Right lobe of liver (tissue), 6 donors: Measurements from ENCODE around the gene KDM2B. TPM values are rescaled to one million over a fixed set of nuclear protein-coding genes. Genes with fewer than 3 reads are reported as not detected.

Source experiments
- ATAC-seq, 4 donors: fragments of 200-7000 bp; cut with Tn5 transposase; one replicate each; pipeline ENCODE4 v1.9.1; 2020; ENCODE audit warnings: mild to moderate bottlenecking in 4 of 4, moderate library complexity in 4 of 4
- DNase-seq, 3 donors: peaks; one replicate each; pipeline ENCODE4 v3.0.0-alpha.2; 2020
- H3K27ac ChIP-seq, 3 donors: fragments of 200-600 bp; one replicate each; pipeline ENCODE4 v1.8.0; 2022
- H3K27me3 ChIP-seq, 2 donors: fragments of 200-600 bp; one replicate each; pipeline ENCODE4 v1.8.0; 2022
- H3K36me3 ChIP-seq, 4 donors: fragments of 200-600 bp; sonication (generic) in 1 of 4; one replicate each; pipeline versions ENCODE4 v1.5.1 to v1.8.0; 2017 to 2022; ENCODE audit warnings: control low read depth in 1 of 4
- H3K4me1 ChIP-seq, 4 donors: fragments of 200-600 bp; sonication (generic) in 1 of 4; one replicate each; pipeline versions ENCODE4 v1.5.1 to v1.8.0; 2017 to 2022; ENCODE audit warnings: control low read depth in 1 of 4
- H3K4me3 ChIP-seq, 3 donors: fragments of 200-600 bp; one replicate each; pipeline ENCODE4 v1.8.0; 2022
- H3K9me3 ChIP-seq, 4 donors: fragments of 200-600 bp; sonication (generic) in 1 of 4; one replicate each; pipeline versions ENCODE4 v1.5.1 to v1.8.0; 2017 to 2022; ENCODE audit warnings: control low read depth in 1 of 4
- POLR2A ChIP-seq: fragments of 450-650 bp; IDR thresholded peaks from one replicate; pipeline ENCODE4 v1.6.1; 2017; ENCODE audit warnings: antibody characterized with exemption, mild to moderate bottlenecking
- WGBS: methylation state at CpG from one replicate; pipeline ENCODE4 v1.1.6; 2018; ENCODE audit warnings: low coverage, low lambda C conversion rate; ENCODE audit not compliant: insufficient coverage; ENCODE audit errors: missing lambda C conversion rate; 5-methylcytosine and 5-hydroxymethylcytosine counted together
- intact Hi-C, 2 donors: fragments of 100-400 bp; cut with DNase I; formaldehyde crosslinking; loops; one replicate each; pipeline versions ENCODE4 v1.11.2 to v1.14.1; 2022
- total RNA-seq, 6 experiments: library from RNA; depleted of rRNA in 2 of 6; stranded (reverse); fragments of >200 nt in 2 of 6; fragmentation: NEBNext Ultra II Directional in 3 of 6; extraction: Animal tissue kit (Norgen Biotek cat#: 25700) in 3 of 6; gene quantifications; one replicate each; pipeline versions ENCODE4 v1.1.0 to v1.2.4, GENCODE V29; 2016 to 2023
- TF ChIP-seq, protein P1 (sequence below), 4 donors: fragments of 200-600 bp in 3 of 4; fragments of 450-650 bp in 1 of 4; IDR thresholded peaks; one replicate each; pipeline versions ENCODE4 v1.5.1 to v1.8.0; 2016 to 2022; ENCODE audit warnings: antibody characterized with exemption in 4 of 4, mild to moderate bottlenecking in 2 of 4
- donor health status: DM: no; HTN: yes; CAD: no.
- donor health status: DM: no; HTN: no; CAD: no.
- donor health status: DM: no; HTN: no; CAD: no.
- donor health status: DM: no; HTN: yes; CAD: no.
- donor health status: DM: no; HTN: yes; CAD: no.

Gene KDM2B
- total RNA-seq, 6 experiments from 2014 or later = 4.8 to 22.8 (median 9.8) TPM

- intact Hi-C loops = loop anchor here in 1 of 2 donors (10.0 kb wide), 1 partner anchor 116 kb away; no protein-coding TSS in a partner anchor
- 100% methylated on average over 3 of the region's 15 CpGs for WGBS
- DNase-seq (no peak), ATAC-seq (no peak)
- Histone ChIP-seq H3K4me3 (no peak overlapping the region), H3K27me3 (no peaks in the 10 kb centered on the region), H3K9me3 (no peaks in the 10 kb centered on the region), H3K36me3 (peaks cover 0 to 23% (median 10%) of the 10 kb centered on the region in 4 donors), H3K27ac (no peak overlapping the region), H3K4me1 (no peaks in the 10 kb centered on the region)
- no peak for TF ChIP-seq POLR2A
- TF ChIP-seq, protein P1, sequence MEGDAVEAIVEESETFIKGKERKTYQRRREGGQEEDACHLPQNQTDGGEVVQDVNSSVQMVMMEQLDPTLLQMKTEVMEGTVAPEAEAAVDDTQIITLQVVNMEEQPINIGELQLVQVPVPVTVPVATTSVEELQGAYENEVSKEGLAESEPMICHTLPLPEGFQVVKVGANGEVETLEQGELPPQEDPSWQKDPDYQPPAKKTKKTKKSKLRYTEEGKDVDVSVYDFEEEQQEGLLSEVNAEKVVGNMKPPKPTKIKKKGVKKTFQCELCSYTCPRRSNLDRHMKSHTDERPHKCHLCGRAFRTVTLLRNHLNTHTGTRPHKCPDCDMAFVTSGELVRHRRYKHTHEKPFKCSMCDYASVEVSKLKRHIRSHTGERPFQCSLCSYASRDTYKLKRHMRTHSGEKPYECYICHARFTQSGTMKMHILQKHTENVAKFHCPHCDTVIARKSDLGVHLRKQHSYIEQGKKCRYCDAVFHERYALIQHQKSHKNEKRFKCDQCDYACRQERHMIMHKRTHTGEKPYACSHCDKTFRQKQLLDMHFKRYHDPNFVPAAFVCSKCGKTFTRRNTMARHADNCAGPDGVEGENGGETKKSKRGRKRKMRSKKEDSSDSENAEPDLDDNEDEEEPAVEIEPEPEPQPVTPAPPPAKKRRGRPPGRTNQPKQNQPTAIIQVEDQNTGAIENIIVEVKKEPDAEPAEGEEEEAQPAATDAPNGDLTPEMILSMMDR (IDR thresholded peaks at IDR 0.05) = no peak
Measured at GRCh38 chr12:121440768-121441167, 140.1 kb downstream of the KDM2B start.

- H3K4me3 ChIP-seq = no peak overlapping the region
- H3K27ac ChIP-seq = no peak overlapping the region
- TF ChIP-seq, protein P1 (IDR thresholded peaks at IDR 0.05) = no peak
- TF ChIP-seq POLR2A = no peak
- 96% methylated on average over 3 of the region's 16 CpGs for WGBS
- ATAC-seq = no peak
- H3K27me3 ChIP-seq = no peaks in the 10 kb centered on the region
- no peaks in the 10 kb centered on the region for H3K4me1 ChIP-seq
- intact Hi-C loops = loop anchor here (10.0 kb wide), 2 partner anchors 85 to 115 kb away; partner anchors contain the start of gene ANAPC5 (in 1 of the 2)
- H3K9me3 ChIP-seq = no peaks in the 10 kb centered on the region
- H3K36me3 ChIP-seq = peaks cover 0 to 23% (median 10%) of the 10 kb centered on the region in 4 donors
- no peak for DNase-seq
Measured at GRCh38 chr12:121439715-121440114, 141.1 kb downstream of the KDM2B start.

DNA sequence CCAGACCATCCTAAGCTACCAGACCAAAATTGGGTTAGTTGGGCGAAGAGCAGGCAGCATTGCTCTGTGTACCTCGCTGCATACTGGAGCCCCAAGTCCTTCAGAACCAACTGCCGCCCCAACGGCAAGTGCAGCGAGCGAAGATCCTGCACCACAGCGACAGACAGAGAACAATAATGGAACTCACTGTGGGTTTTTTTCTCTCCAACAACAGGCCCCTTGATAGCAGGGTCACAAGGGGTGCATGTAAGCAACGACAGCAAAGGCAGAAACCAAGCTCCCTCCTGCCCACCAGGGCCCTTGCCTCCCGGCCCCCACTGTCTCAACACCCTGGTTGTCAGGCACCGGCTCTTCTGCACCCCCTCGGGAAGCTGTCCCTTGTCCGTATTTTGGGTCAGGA lies 141.9 kb downstream of the KDM2B start:
- no peak for ATAC-seq
- Histone ChIP-seq H3K27me3 (no peaks in the 10 kb centered on the region), H3K4me1 (no peaks in the 10 kb centered on the region), H3K9me3 (no peaks in the 10 kb centered on the region), H3K4me3 (no peak overlapping the region), H3K27ac (no peak overlapping the region), H3K36me3 (peaks cover 0 to 23% (median 10%) of the 10 kb centered on the region in 4 donors)
- WGBS = 71% methylated on average over 4 of the region's 12 CpGs
- DNase-seq = no peak
- intact Hi-C loops = loop anchor here in 1 of 2 donors (10.0 kb wide), 1 partner anchor 84 kb away; the partner anchor contains the start of gene ANAPC5
- TF ChIP-seq, protein P1 (IDR thresholded peaks at IDR 0.05) = no peak
- no peak for TF ChIP-seq POLR2A

GRCh38 chr12:121436706-121437105 lies 144.1 kb downstream of the KDM2B start:
- H3K36me3 ChIP-seq = peaks cover 0 to 26% (median 12%) of the 10 kb centered on the region in 4 donors

More at GRCh38 chr12:121436706-121437105, 144.1 kb downstream of the KDM2B start:
- H3K4me3 ChIP-seq = no peak overlapping the region
- WGBS = 89% methylated on average over 2 of the region's 2 CpGs
- intact Hi-C loops = loop anchor here in 1 of 2 donors (10.0 kb wide), 1 partner anchor 82 kb away; the partner anchor contains the start of gene ANAPC5
- no peaks in the 10 kb centered on the region for H3K4me1 ChIP-seq
- ATAC-seq (no peak), DNase-seq (no peak)
- TF ChIP-seq POLR2A = no peak
- TF ChIP-seq, protein P1 (IDR thresholded peaks at IDR 0.05) = no peak
- H3K9me3 ChIP-seq = no peaks in the 10 kb centered on the region
- no peak overlapping the region for H3K27ac ChIP-seq
- no peaks in the 10 kb centered on the region for H3K27me3 ChIP-seq
